MV-4-11 (cell line): Measurements from ENCODE around the gene PPARG.
"Not testable (repeated sequence)": the region's sequence is repeated elsewhere in the genome, so short reads cannot be mapped to it uniquely, and the experiment has no call there.

Experiments used
- DNase-seq: peaks from one replicate; lab custom pipeline; 2025; lab: John Stamatoyannopoulos, UW

PPARG gene

DNA sequence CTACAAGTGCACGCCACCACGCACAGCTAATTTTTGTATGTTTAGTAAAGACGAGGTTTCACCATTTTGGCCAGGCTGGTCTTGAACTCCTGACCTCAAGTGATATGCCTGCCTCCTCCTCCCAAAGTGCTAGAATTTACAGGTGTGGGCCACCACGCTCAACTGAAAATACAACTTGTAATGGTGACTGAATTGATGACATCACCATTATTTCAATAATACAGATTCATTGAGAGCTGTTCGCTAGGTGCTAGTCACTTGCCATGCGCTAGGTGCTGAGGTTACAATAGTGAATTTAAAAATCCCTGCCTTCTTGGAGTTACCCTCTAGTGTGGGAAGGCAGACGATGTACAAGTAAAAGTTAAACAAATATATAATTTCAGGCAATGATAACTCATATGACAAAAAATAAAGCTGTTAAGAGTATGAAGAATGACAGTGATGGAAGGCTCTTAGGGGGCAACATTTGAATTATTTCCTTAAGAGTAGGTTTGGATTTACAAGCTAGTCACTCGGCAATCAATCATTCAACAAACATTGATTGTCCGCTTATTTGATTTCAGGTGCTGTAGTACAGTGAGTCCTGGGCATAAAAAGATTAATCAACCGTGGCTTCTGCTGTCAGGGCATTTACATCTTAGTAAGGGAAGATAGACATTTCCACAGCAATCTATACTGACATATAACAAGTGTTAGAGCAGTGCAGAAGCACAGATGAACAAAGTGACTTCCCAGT lies 9.1 kb upstream of the PPARG start:
- DNase-seq: no peak

DNA sequence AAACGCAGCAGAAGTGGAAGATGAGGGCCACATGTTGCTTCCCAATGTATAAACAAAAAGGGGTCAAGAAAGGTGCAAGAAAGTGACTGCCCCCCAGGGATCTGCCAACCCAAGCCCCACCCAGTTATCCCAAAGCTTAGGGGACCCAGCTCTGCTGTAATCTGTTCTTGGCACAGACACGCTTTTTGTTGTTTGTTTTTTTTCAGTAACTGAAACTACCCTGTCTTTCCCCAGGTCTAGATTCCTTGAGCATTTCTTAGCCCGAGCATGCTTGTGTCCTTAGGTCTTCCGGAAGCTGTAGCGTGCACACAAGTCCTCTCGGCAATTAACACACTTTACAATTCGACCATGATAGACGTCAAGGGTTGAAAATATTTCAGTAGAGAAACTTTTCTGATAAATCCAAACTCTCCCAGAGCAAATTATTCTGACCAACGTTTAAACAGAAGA lies 8.5 kb upstream of the PPARG start:
- no peak for DNase-seq

DNA sequence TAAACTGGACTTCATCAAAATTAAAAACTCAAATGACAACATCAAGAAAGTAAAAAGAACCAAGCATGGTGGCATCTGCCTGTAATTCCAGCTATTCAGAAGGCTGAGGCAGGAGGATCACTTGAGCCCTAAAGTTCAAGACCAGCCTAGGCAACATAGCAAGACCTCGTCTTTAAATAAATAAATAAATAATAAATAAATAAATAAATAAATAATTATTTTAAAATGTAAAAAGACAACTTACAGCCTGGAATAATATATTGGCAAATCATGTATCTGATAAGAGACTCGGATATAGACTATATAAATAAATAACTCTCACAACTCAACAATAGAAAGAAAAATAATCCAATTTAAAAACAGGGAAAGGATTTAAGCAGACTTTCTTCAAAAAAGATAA lies 4.3 kb upstream of the PPARG start:
- DNase-seq: no peak

DNA sequence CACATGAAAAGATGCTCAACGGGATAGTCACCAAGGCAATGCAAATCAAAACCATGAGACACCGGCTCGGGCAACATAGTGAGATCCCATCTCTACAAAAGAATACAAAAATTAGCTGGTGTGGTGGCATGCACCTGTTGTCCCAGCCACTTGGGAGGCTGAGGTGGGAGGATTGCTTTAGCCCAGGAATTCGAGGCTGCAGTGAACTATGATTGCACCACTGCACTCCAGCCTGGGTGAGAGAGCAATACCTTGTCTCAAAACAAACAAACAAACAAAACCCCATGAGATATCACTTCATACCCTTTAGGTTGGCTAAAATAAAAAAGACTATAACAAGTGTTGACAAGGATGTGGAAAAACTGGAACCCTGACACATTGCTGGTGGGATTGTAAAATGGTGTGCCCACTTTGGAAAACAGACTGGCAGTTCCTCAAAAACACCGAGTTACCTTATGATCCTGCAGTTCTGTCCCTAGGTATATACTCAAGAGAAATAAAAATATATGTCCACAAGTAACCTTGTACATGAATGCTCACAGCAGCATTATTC lies 3.8 kb upstream of the PPARG start:
- DNase-seq: no peak

DNA sequence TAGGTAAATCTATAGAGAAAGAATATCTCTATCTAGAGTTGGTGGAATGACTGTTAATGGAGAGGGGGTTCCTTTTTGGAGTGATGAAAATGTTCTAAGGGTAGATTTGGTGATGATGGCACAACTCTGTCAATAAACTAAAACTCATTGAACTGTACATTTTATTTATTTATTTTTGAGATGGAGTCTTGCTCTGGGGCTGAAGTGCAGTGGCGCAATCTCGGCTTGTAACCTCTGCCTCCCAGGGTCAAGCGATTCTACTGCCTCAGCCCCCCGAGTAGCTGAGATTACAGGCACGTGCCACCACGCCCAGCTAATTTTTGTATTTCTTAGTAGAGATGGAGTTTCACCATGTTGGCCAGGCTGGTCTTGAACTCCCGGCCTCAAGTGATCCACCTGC lies 3.1 kb upstream of the PPARG start:
- DNase-seq: not testable (repeated sequence)

DNA sequence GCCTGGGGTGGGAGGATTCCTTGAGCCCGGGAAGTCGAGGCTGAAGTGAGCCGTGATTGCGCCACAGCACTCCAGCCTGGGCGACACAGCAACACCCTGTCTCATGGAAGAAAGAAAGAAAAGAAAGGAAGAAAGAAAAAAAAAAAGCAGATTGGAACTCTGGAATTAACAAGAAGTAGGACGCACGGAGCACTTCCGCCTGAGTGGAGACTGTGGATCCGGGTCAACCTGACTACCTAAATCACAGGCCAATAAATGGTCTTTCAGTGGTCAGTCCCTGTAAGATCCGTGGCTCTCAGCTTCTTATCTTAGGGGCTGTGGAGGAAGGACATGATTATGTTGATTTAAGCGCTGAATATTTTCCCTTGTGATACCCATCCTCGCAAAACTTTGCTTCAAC lies 2.4 kb upstream of the PPARG start:
- no peak for DNase-seq

DNA sequence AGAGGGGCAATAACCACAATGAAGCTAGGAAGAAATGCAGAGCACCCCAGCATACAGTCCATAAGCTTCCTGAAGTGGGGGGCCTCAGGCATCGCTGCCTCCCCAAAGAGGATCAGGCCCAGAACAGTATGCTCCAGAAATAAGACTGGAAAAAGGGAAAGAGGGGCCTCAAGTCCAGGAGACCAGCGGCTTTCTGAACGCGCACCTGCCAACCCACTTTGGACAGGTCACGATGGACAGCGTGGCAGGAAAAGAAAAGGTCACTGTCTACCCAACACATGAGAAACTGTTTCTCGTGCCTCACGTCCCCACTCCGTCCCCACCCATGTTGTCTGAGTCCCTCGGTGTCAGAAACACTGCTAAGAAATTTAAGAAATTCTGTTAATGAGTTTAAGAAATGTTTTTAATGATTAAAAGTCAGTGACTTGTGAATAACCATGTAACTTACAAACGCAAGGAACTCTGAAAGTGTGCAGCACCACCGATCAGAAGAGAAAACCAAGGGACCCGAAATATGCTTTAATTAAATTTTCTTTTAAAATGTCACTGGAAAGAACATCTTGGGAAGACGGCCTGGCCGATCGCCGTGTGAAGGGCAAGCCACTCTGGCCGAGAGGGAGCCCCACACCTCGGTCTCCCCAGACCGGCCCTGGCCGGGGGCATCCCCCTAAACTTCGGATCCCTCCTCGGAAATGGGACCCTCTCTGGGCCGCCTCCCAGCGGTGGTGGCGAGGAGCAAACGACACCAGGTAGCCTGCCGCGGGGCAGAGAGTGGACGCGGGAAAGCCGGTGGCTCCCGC lies 1.7 kb upstream of the PPARG start:
- DNase-seq: no peak

DNA sequence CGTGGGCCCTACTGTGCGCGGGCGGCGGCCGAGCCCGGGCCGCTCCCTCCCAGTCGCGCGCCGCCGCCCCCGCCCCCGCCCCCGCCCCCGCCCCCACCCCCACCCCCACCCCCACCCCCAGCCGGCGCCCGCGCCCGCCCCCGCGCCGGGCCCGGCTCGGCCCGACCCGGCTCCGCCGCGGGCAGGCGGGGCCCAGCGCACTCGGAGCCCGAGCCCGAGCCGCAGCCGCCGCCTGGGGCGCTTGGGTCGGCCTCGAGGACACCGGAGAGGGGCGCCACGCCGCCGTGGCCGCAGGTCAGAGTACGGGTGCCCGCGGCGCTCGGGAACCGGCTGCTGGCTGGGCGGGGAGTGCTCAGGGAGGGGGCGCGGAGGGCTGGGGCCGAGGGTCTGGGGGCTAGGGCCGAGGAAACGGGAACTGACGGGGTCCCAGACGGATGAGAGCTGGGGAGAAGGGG lies 1.1 kb upstream of the PPARG start:
- no peak for DNase-seq

DNA sequence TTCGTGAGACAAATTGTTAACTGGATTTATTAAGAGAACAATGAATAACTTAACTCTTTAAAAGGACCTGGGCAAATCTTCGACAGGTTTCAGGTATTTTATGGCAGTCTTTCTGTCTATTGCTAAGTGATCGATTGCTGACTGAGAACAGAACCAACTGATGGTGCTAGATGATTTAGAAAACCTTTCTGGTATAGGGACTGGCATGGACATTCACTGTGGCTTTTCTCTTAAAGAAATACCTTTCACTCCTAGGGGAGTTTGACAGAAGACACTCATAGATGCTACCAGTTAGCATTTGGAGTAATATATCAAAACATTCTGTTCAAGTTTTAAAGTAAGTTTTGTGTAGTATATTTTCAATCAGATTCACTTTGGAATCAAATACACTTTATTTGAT lies 654 bp downstream of the PPARG start:
- DNase-seq: no peak

DNA sequence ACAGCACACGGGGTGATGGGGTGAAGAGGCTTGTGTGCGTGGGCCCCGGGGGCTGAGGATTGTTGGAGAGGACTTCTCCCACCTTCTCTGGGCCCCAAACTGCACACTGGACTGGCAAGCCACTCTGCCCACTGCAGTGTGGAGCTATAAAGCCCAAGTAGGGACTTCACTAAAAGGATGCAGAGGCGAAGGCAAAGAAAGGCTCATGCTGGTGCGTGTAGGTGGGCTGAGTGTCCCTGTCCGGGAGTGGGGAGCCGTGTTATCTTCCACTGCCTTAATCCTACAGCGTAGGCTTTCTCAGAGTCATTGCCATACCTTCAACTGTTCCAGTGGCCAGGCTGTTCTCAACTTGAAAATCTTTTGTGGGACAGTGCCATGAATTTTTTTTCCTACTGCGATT lies 3.9 kb downstream of the PPARG start:
- DNase-seq: no peak

DNA sequence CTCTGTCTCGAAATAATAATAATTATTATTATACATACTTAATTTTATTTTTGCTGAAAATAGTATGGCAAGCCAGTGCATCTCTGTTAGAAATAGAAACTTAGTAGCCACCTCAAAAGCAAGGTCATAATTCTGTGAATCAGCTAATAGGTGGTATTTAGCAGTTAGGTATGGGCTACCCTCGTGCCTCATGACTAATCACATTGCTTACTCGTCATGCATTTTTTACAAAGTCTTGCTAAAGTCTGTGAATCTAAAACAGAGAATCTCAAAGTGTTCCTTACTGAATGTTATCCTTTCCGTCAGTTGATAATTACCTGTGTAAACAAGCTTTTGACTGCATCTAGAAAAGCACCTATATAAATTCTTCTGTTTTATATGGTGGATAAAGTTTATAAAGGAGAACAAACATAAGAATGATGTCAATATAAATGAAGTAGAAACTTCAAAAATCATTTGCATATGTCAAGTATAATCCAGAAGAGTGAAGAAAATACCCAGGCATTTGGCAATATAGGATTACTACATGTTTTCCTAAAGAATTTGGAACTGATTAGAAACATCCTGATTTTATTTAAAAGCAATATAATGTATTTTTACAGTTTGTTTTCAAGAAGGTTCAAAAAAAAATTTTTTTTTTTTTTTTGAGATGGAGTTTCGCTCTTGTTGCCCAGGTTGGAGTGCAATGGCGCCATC lies 6.2 kb downstream of the PPARG start:
- no peak for DNase-seq

DNA sequence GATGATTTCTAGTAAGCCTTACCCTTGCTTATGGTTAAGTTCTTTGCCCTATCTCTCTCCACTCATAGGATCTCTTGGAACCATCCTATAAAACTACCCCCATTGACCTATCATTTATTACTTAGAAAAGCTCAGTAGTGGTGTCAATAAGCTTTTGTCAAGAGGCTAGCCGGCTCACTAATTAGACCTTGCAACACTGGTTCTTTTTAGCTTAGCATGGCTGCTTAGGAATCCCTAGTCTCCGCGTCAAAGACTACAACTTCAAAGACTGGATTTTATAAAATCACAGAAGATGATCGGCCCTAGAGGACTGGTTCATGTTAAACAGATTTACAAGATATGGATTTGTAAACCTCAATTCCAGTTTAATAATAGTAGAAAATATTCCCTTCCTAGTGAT lies 7.6 kb downstream of the PPARG start:
- no peak for DNase-seq

DNA sequence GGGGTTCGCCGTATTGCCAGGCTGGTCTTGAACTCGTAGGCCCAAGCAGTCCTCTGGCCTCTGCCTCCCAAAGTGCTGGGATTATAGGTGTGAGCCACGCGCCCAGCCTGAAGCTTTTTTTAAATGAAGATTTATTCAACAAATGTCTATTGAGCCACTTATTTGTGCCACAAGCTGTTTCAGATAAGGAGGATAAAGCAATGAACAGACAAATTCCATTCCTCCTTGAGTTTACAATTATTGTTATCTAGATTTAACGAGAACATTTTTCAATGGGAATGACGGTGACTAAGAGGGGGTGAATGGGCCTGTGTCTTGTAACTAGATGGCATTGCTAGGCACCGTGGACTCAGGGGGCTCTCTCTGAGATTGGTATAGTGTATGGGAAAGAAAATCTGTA lies 10.2 kb downstream of the PPARG start:
- no peak for DNase-seq

DNA sequence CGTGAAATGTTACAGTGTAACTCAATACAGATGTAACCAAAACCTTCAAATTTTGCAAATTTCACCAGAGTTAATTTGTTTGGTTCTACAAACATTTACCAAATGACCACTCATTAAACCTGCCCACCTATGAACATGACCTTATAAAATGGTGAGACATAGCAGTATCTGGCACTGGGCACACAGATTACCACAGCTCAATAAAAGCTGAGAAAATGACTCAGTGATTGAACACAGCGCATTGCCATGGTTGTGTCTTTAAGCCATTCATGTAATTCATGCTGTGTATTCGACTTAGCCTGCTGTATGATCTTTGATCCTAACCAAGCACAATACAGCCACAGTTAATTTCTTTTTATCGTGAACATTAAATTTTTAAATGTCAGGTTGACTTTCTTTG lies 11.3 kb downstream of the PPARG start:
- no peak for DNase-seq

DNA sequence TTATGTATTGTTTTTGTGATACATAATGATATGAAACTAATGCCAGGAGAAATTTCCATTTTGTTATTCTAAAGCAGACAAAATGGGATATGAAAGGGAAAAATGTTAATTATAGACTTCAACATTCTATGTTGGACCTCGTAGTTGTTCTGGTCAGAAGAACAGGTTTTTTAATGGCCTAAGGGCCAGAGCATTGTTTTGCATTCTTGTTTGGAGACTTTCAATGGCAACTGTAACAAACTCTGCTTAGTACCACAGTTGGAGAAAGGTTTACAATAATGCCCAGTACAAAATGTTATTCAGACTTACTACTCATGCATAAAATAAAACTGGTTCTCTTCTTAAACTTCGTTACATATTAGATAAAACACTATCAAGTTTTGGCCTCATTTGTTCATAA lies 12.2 kb downstream of the PPARG start:
- no peak for DNase-seq

DNA sequence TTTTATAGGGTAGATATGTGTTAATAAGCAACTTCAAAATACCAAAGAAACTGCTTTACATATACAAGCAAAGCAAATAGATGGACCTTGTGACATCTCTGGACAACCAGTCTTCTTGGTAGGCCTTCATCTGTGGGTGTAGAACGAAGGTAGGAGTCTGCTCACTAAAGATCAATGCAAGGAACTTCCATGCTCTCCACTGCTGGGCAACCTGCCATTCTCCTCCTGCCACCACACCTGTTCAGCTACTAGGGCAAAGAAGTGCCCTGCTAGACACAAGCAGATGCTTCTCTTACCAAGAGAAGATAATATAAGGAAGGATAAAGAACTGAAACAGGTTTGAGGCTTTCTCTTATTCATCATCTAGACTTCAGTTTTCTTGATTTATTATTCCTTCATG lies 12.6 kb downstream of the PPARG start:
- DNase-seq: peak; percentile 6

DNA sequence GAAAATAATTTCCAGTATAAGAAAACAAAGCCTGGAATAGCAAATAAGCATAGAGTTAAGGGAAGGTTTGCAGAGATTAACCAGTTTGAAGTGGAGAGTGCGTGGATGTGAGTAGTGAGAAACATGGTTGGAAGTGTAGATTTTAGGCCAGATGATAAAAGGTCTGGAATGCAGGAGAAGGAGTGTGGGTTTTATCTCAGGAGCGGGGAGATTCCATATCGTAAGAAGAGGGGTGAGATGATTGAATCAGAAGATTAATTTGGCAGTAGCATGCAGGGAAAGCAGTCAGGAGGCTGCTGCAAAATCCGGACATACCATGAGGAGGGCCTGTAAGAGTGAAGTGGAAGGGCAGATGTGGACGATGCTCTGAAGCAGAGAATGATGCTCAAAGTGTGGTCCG lies 13.7 kb downstream of the PPARG start:
- DNase-seq: no peak

DNA sequence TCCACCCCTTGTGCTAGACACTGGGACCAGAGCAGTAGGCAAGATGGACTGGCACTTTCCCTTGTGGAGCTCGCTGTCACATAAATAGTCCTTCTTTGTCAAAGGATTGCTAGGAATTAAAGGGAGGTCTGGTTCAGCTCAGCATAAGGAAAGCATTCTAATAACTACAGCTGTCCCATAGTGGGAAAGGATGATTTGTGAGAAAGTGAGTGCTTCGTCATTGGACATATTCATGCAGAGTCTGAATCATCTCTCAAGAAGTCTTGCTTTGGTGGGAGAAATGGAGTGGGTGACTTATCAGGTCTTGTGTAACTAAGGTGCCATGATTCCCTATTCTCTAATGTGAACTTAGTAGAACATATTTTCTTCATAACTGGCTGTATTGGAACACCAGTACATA lies 14.7 kb downstream of the PPARG start:
- peak; percentile 70 for DNase-seq

DNA sequence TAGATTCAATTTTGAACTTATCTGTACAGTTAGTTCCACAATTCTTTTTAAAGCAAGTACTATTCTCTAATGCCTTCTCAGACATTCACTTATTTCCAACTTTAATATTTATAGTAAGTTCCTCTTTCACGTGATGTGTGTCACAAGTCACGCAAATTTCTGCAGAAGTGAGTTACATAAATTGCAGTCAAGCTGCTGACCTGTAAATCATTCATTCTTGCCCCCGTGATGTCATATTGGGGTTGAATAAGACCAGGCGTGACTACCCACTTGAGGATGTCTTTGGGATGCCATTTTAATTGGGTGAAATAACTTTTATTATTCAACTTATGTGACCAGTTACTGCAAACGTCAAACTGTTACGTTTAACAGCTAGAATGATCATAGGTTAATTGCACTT lies 15.1 kb downstream of the PPARG start:
- DNase-seq: peak; percentile 82

DNA sequence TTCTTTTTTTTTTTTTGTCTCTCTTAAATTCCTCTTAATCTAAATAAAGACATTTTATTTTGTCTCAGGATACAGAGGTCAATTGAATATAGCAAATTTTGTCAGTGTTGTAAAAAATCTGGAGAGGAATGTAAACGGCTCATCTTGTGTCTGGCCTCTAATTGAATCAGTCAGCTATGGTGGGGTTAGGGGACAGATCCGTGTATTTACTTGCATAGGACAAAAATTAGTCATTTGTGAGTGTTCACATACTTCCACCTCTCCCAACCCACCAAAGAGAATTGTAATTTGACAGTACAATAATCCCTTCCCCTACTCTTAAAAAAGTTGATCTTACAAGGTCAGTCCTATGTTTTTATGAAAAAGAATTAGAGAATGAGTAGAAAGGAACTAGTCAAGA lies 18.3 kb downstream of the PPARG start:
- no peak for DNase-seq

DNA sequence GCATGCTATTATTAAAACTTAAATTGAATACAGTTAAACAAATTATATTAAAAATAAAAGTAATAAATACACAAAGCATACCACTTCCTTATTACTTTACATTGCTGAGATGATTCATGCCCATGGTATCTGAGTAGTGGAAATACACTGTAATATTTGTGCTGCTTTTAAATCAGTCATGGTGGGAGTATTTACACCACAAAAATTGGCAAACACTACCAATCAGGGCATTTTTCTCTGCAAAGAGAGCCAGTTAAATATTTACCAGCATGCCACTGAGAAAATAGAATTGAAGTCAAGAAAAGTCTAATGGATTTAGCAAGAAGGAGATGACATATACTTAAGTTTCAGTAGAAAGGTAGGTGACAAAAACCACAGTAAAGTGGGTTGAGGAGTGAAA lies 19.6 kb downstream of the PPARG start:
- peak; percentile 38 for DNase-seq

DNA sequence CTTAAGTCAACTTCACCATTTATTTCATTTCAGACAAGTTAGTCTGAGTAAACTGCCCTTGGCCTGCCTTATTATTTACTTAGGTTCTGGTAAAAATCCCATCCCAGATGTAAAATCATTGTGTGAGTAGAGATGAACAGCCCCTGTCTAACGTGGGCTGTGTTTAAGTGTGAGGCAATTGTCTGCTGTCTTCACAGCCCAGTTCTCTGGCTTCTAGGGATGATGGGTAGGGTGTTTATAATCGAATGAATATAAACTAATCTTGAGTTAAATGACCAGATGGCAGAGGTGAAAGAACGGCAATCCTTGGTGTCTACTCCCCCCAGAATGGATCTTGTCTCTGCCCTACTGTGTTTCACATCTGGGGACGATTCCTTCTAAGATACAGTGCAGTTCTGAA lies 20.8 kb downstream of the PPARG start:
- DNase-seq: no peak

DNA sequence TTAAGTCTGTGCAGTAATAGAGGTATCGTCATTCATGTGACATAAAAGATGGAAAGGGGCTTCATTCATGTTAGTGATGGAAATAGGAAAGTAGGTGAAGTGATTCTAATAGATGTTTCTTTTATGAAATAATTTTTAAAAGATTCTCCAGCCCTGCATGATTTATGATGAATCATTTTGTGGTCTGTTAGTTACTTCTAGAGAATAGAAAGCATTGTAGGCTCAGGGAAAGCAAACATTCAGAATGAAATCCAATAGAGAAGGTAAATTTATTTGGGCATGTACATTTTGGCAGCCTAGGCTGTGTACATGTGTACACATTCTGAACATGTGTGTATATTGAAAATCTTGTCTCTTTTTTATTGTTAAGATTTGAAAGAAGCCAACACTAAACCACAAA lies 23.1 kb downstream of the PPARG start:
- DNase-seq: no peak
